ENCODE data around the gene VWA5B2. TPM values are rescaled to one million over a fixed set of nuclear protein-coding genes. Genes with fewer than 3 reads are reported as not detected.

VWA5B2 gene
- total and polyA plus RNA-seq, 3 experiments from 2014 or later: 0.11 TPM; not detected in 2

- Histone ChIP-seq H3K36me3 (ENCODE audit: insufficient read depth, low read length) (no peaks in the 10 kb centered on the region), H3K4me1 (ENCODE audit: insufficient read depth, low read length) (no peaks in the 10 kb centered on the region), H3K4me3 (ENCODE audit: low read length) (no peak overlapping the region), H3K27ac (ENCODE audit: low read depth, low read length) (no peak overlapping the region), H3K27me3 (ENCODE audit: insufficient read depth, low read length, poor library complexity, severe bottlenecking) (peaks cover 26% of the 10 kb centered on the region), H3K9me3 (ENCODE audit: low read length) (no peaks in the 10 kb centered on the region)
- Mint-ChIP-seq H3K27me3 (peaks cover 26 to 39% of the 10 kb centered on the region in 2 donors), H3K36me3 (no peaks in the 10 kb centered on the region), H3K4me1 (peaks cover 7 to 9% (median 9%) of the 10 kb centered on the region in 3 donors), H3K4me3 (peak overlapping the region in 1 of 7 donors; percentile 48), H3K27ac (no peak overlapping the region), H3K9me3 (no peaks in the 10 kb centered on the region)
- ChIA-PET POLR2A (no interaction called here), CTCF (no interaction called here)
- no peak for DNase-seq
Measured at GRCh38 chr3:184234671-184235380, 5.4 kb downstream of the VWA5B2 start.

- DNase-seq: no peak
- H3K27ac Mint-ChIP-seq: no peak overlapping the region
- no peak overlapping the region for H3K4me3 Mint-ChIP-seq
- Histone ChIP-seq H3K9me3 (ENCODE audit: low read length) (no peaks in the 10 kb centered on the region), H3K27me3 (ENCODE audit: insufficient read depth, low read length, poor library complexity, severe bottlenecking) (peaks cover 21% of the 10 kb centered on the region), H3K4me1 (ENCODE audit: insufficient read depth, low read length) (no peaks in the 10 kb centered on the region), H3K36me3 (ENCODE audit: insufficient read depth, low read length) (no peaks in the 10 kb centered on the region), H3K4me3 (ENCODE audit: low read length) (no peak overlapping the region), H3K27ac (ENCODE audit: low read depth, low read length) (no peak overlapping the region)
- ChIA-PET CTCF (no interaction called here), POLR2A (no interaction called here)
- H3K36me3 Mint-ChIP-seq: no peaks in the 10 kb centered on the region
- peaks cover 26 to 39% of the 10 kb centered on the region in 2 donors for H3K27me3 Mint-ChIP-seq
- H3K4me1 Mint-ChIP-seq: peaks cover 7 to 9% (median 9%) of the 10 kb centered on the region in 3 donors
- no peaks in the 10 kb centered on the region for H3K9me3 Mint-ChIP-seq
Measured at GRCh38 chr3:184235381-184236032, 6.1 kb downstream of the VWA5B2 start.

- no peaks in the 10 kb centered on the region for H3K36me3 Mint-ChIP-seq
- H3K9me3 ChIP-seq (ENCODE audit: low read length): no peaks in the 10 kb centered on the region
- H3K4me1 Mint-ChIP-seq: peaks cover 5 to 7% (median 6%) of the 10 kb centered on the region in 3 donors
- no peak for DNase-seq
- H3K27ac ChIP-seq (ENCODE audit: low read depth, low read length): no peak overlapping the region
- POLR2A ChIA-PET: no interaction called here
- no peak overlapping the region for H3K4me3 Mint-ChIP-seq
- no peak overlapping the region for H3K27ac Mint-ChIP-seq
- no peaks in the 10 kb centered on the region for H3K36me3 ChIP-seq (ENCODE audit: insufficient read depth, low read length)
- H3K4me1 ChIP-seq (ENCODE audit: insufficient read depth, low read length): no peaks in the 10 kb centered on the region
- H3K9me3 Mint-ChIP-seq: no peaks in the 10 kb centered on the region
- CTCF ChIA-PET: interaction anchor here (2.5 to 5.2 kb wide), 2 partner anchors 9 to 14 kb away, joined by 9 to 27 read pairs; partner anchors contain the start of gene EEF1AKMT4
- peaks cover 24 to 36% of the 10 kb centered on the region in 2 donors for H3K27me3 Mint-ChIP-seq
- peaks cover 19% of the 10 kb centered on the region for H3K27me3 ChIP-seq (ENCODE audit: insufficient read depth, low read length, poor library complexity, severe bottlenecking)
- H3K4me3 ChIP-seq (ENCODE audit: low read length): no peak overlapping the region
Measured at GRCh38 chr3:184236033-184236410, 6.6 kb downstream of the VWA5B2 start.

- Mint-ChIP-seq H3K4me1 (peaks cover 0 to 2% (median 0%) of the 10 kb centered on the region in 3 donors), H3K27ac (no peak overlapping the region), H3K36me3 (no peaks in the 10 kb centered on the region), H3K4me3 (no peak overlapping the region), H3K9me3 (no peaks in the 10 kb centered on the region), H3K27me3 (peaks cover 18 to 30% of the 10 kb centered on the region in 2 donors)
- ChIA-PET POLR2A (interaction anchor here (0.6 kb wide), 1 partner anchor 548 kb away, joined by 3 read pairs; no protein-coding TSS in a partner anchor), CTCF (interaction anchor here (2.5 to 5.2 kb wide), 2 partner anchors 9 to 13 kb away, joined by 9 to 27 read pairs; partner anchors contain the start of gene EEF1AKMT4)
- DNase-seq: no peak
- H3K36me3 ChIP-seq (ENCODE audit: insufficient read depth, low read length): no peaks in the 10 kb centered on the region
- H3K9me3 ChIP-seq (ENCODE audit: low read length): no peaks in the 10 kb centered on the region
- H3K4me3 ChIP-seq (ENCODE audit: low read length): no peak overlapping the region
- no peaks in the 10 kb centered on the region for H3K4me1 ChIP-seq (ENCODE audit: insufficient read depth, low read length)
- H3K27me3 ChIP-seq (ENCODE audit: insufficient read depth, low read length, poor library complexity, severe bottlenecking): peaks cover 13% of the 10 kb centered on the region
- H3K27ac ChIP-seq (ENCODE audit: low read depth, low read length): no peak overlapping the region
Measured at GRCh38 chr3:184236636-184237035, 7.3 kb downstream of the VWA5B2 start.

- Histone ChIP-seq H3K36me3 (ENCODE audit: insufficient read depth, low read length) (no peaks in the 10 kb centered on the region), H3K4me1 (ENCODE audit: insufficient read depth, low read length) (no peaks in the 10 kb centered on the region), H3K27ac (ENCODE audit: low read depth, low read length) (no peak overlapping the region), H3K9me3 (ENCODE audit: low read length) (no peaks in the 10 kb centered on the region), H3K4me3 (ENCODE audit: low read length) (no peak overlapping the region), H3K27me3 (ENCODE audit: insufficient read depth, low read length, poor library complexity, severe bottlenecking) (peaks cover 8% of the 10 kb centered on the region)
- POLR2A ChIA-PET: interaction anchor here (0.6 kb wide), 1 partner anchor 548 kb away, joined by 3 read pairs; no protein-coding TSS in a partner anchor
- CTCF ChIA-PET: interaction anchor here (1.2 to 5.2 kb wide), 3 partner anchors 10 to 13 kb away, joined by 3 to 27 read pairs (median 9); partner anchors contain the start of gene EEF1AKMT4
- Mint-ChIP-seq H3K4me3 (no peak overlapping the region), H3K4me1 (no peaks in the 10 kb centered on the region), H3K27me3 (peaks cover 12 to 24% of the 10 kb centered on the region in 2 donors), H3K36me3 (peaks cover 0 to 4% (median 0%) of the 10 kb centered on the region in 3 donors), H3K9me3 (no peaks in the 10 kb centered on the region), H3K27ac (no peak overlapping the region)
- DNase-seq: no peak
Measured at GRCh38 chr3:184237211-184237610, 7.8 kb downstream of the VWA5B2 start.

DNA sequence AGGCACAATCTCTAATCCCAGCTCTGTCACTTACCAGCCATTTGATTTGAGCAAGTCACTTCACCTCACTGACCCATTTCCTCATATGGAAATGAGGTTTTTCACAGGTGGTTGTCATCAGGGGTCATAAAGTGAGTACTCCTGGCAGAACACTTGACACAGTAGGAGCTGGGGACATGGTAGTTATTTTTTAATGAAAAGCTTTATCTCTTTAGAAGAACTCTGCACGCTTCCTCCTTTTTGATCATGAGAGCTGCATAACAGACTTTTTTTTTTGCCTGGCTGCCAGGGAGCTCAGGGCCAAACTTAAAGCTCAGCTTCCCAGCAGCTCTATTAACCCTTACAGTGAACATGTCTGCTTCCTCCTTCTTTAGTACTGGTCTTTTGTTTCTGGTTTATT lies 8.4 kb downstream of the VWA5B2 start:
- Mint-ChIP-seq H3K4me1 (no peaks in the 10 kb centered on the region), H3K4me3 (no peak overlapping the region), H3K27ac (no peak overlapping the region), H3K27me3 (peaks cover 6 to 18% of the 10 kb centered on the region in 2 donors), H3K9me3 (no peaks in the 10 kb centered on the region), H3K36me3 (peaks cover 1 to 10% (median 2%) of the 10 kb centered on the region in 3 donors)
- DNase-seq: no peak
- H3K27me3 ChIP-seq (ENCODE audit: insufficient read depth, low read length, poor library complexity, severe bottlenecking): peaks cover 2% of the 10 kb centered on the region
- ChIA-PET CTCF (interaction anchor here (1.2 to 5.2 kb wide), 3 partner anchors 9 to 12 kb away, joined by 3 to 27 read pairs (median 9); partner anchors contain the start of gene EEF1AKMT4), POLR2A (no interaction called here)
- no peaks in the 10 kb centered on the region for H3K9me3 ChIP-seq (ENCODE audit: low read length)
- no peaks in the 10 kb centered on the region for H3K4me1 ChIP-seq (ENCODE audit: insufficient read depth, low read length)
- H3K36me3 ChIP-seq (ENCODE audit: insufficient read depth, low read length): peaks cover 2% of the 10 kb centered on the region
- no peak overlapping the region for H3K4me3 ChIP-seq (ENCODE audit: low read length)
- H3K27ac ChIP-seq (ENCODE audit: low read depth, low read length): no peak overlapping the region

GRCh38 chr3:184238246-184238818 lies 8.9 kb downstream of the VWA5B2 start:
- Histone ChIP-seq H3K4me3 (ENCODE audit: low read length) (no peak overlapping the region), H3K27ac (ENCODE audit: low read depth, low read length) (no peak overlapping the region), H3K36me3 (ENCODE audit: insufficient read depth, low read length) (peaks cover 4% of the 10 kb centered on the region), H3K9me3 (ENCODE audit: low read length) (no peaks in the 10 kb centered on the region), H3K4me1 (ENCODE audit: insufficient read depth, low read length) (no peaks in the 10 kb centered on the region), H3K27me3 (ENCODE audit: insufficient read depth, low read length, poor library complexity, severe bottlenecking) (no peaks in the 10 kb centered on the region)
- Mint-ChIP-seq H3K9me3 (no peaks in the 10 kb centered on the region), H3K36me3 (peaks cover 4 to 15% (median 6%) of the 10 kb centered on the region in 3 donors), H3K4me3 (no peak overlapping the region), H3K27me3 (peaks cover 4 to 15% of the 10 kb centered on the region in 2 donors), H3K4me1 (no peaks in the 10 kb centered on the region), H3K27ac (no peak overlapping the region)
- ChIA-PET POLR2A (no interaction called here), CTCF (interaction anchor here (1.2 to 5.2 kb wide), 3 partner anchors 9 to 12 kb away, joined by 3 to 27 read pairs (median 9); partner anchors contain the start of gene EEF1AKMT4)
- no peak for DNase-seq

All from CD8-positive, alpha-beta memory T cell (primary cell).